Measurements from ENCODE around the gene SLC30A10. TPM values are rescaled to one million over a fixed set of nuclear protein-coding genes. Genes with fewer than 3 reads are reported as not detected.

Gene SLC30A10
- total and polyA plus RNA-seq, 2 of the 13 experiments (the other 11 are each of a cell fraction or from before 2014, with no cell fraction given): 20.9 to 30.2 TPM

DNA sequence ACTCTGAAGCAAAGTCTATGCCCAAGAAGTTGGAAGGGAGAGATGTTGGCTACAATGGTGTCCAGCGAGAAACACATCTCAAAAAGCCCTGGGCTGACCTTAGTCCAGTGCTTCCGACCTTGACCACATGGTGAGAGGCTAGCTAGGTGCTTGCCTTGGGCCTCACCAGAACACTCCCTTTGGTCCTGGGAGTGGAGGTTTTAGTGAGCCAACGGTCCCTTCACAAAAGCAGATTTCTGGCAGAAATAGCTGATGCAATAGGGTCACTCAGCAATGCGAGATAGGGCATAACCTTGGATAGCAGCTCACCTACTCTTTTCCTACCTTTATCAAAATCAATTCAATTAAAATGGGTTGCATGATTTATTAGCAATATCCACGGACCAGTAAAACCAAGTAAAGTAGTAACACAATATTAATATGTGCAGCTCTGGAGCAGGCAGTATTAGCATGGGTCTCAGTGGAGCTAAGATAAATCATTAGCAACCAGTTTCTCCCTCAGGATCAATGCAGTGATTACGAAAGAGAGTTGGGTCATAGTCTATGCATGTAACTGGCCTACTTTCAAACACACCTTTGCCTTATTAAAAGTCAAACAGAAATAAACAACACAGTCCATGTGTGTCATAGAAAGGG is 1.9 kb downstream of the SLC30A10 start (continued):
- no peak for TF ChIP-seq ZNF710 (CRISPR knock-in tag; IDR thresholded peaks at IDR 0.05; ENCODE audit: borderline replicate concordance)
- peak; percentile 58; the same call in 1 of the 2 replicates for TF ChIP-seq MED1 (CRISPR knock-in tag; IDR thresholded peaks at IDR 0.05)
- TF ChIP-seq ZGPAT (CRISPR knock-in tag; IDR thresholded peaks at IDR 0.05): peak; percentile 71
- peak; percentile 70 for TF ChIP-seq FOSL2 (CRISPR knock-in tag; IDR thresholded peaks at IDR 0.05)
- TF ChIP-seq FOXK2 (IDR thresholded peaks at IDR 0.05): peak; percentile 79
- TF ChIP-seq MIXL1 (CRISPR knock-in tag; IDR thresholded peaks at IDR 0.05): peak; percentile 46; the same call in 1 of the 2 replicates
- no peak for TF ChIP-seq RAD21 (CRISPR knock-in tag; IDR thresholded peaks at IDR 0.05)
- TF ChIP-seq ZNF331 (CRISPR knock-in tag; IDR thresholded peaks at IDR 0.05): peak; percentile 65; the same call in 1 of the 2 replicates
- TF ChIP-seq, protein P1, sequence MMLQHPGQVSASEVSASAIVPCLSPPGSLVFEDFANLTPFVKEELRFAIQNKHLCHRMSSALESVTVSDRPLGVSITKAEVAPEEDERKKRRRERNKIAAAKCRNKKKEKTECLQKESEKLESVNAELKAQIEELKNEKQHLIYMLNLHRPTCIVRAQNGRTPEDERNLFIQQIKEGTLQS (CRISPR knock-in tag; IDR thresholded peaks at IDR 0.05): peak; percentile 64; the same call in 1 of the 2 replicates
- TF ChIP-seq GZF1 (CRISPR knock-in tag; IDR thresholded peaks at IDR 0.05): peak; percentile 80; the same call in 1 of the 2 replicates
- TF ChIP-seq RERE (CRISPR knock-in tag; IDR thresholded peaks at IDR 0.05; ENCODE audit: low read depth): no peak; the same call in 1 of the 2 replicates
- TF ChIP-seq NFATC3 (CRISPR knock-in tag; IDR thresholded peaks at IDR 0.05): no peak
- TF ChIP-seq ZMAT3 (CRISPR knock-in tag; conservative IDR thresholded peaks at IDR 0.05): peak; percentile 71; the same call in 1 of the 2 replicates
- peak; percentile 47; the same call in 1 of the 2 replicates for TF ChIP-seq ATF7-NPFF (CRISPR knock-in tag; IDR thresholded peaks at IDR 0.05; ENCODE audit: low read depth)
- TF ChIP-seq ZNF263 (CRISPR knock-in tag; IDR thresholded peaks at IDR 0.05): 0 out of 2 replicates have a peak, but pooled peaks have one; percentile 28
- peak; percentile 29 for TF ChIP-seq ZEB1 (IDR thresholded peaks at IDR 0.05; ENCODE audit: insufficient replicate concordance, low read depth)
- TF ChIP-seq ZNF616 (CRISPR knock-in tag; IDR thresholded peaks at IDR 0.05; ENCODE audit: low read depth): no peak
- TF ChIP-seq MYC (CRISPR knock-in tag; IDR thresholded peaks at IDR 0.05; ENCODE audit: borderline replicate concordance): peak; percentile 42
- TF ChIP-seq HNF4G (IDR thresholded peaks at IDR 0.05; ENCODE audit: borderline replicate concordance, low read depth, low read length): peak; percentile 81
- 0 out of 2 replicates have a peak, but pooled peaks have one; percentile 31 for TF ChIP-seq HNF4G (CRISPR knock-in tag; IDR thresholded peaks at IDR 0.05; ENCODE audit: borderline replicate concordance, low read depth)
